Retinal pigment epithelial cell (primary cell): ENCODE results near the gene APP.

Experiments
- DNase-seq: peaks from one replicate; pipeline ENCODE4 v3.0.0-alpha.2; 2010; ENCODE audit warnings: low read depth
- H3K4me3 ChIP-seq: 2 replicates; pipeline ENCODE4 v1.5.1; 2011; ENCODE audit warnings: mild to moderate bottlenecking, low read length, control low read depth, moderate library complexity
- TF ChIP-seq, protein P1 (sequence below): conservative IDR thresholded peaks from 2 replicates; pipeline ENCODE4 v1.5.1; 2011; ENCODE audit warnings: low read depth, low read length, control low read depth, inconsistent platforms

APP gene

GRCh38 chr21:25986928-25987327 is 183.6 kb downstream of the APP start:
- DNase-seq: no peak
- TF ChIP-seq, protein P1, sequence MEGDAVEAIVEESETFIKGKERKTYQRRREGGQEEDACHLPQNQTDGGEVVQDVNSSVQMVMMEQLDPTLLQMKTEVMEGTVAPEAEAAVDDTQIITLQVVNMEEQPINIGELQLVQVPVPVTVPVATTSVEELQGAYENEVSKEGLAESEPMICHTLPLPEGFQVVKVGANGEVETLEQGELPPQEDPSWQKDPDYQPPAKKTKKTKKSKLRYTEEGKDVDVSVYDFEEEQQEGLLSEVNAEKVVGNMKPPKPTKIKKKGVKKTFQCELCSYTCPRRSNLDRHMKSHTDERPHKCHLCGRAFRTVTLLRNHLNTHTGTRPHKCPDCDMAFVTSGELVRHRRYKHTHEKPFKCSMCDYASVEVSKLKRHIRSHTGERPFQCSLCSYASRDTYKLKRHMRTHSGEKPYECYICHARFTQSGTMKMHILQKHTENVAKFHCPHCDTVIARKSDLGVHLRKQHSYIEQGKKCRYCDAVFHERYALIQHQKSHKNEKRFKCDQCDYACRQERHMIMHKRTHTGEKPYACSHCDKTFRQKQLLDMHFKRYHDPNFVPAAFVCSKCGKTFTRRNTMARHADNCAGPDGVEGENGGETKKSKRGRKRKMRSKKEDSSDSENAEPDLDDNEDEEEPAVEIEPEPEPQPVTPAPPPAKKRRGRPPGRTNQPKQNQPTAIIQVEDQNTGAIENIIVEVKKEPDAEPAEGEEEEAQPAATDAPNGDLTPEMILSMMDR: no peak
- no peak overlapping the region for H3K4me3 ChIP-seq

DNA sequence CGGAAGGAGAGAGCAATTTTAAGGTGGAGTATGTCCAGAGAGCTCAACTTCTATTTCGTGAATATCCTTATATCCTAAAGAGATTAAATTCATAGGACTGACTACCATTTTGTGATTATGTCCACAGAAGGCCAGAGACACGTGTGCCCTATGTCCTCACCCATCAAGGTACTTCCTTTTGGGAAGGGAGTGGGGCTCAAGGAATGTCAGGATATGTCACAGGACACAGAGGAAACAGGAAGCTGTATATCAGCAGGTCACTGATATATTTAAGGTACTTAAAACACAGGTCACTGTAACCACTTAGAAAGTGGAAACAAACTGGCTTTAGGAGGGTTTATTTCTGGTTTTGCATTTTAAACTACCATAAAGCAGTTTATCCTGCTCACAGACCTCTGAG is 184.6 kb downstream of the APP start:
- TF ChIP-seq, protein P1: no peak
- no peak for DNase-seq
- no peak overlapping the region for H3K4me3 ChIP-seq

DNA sequence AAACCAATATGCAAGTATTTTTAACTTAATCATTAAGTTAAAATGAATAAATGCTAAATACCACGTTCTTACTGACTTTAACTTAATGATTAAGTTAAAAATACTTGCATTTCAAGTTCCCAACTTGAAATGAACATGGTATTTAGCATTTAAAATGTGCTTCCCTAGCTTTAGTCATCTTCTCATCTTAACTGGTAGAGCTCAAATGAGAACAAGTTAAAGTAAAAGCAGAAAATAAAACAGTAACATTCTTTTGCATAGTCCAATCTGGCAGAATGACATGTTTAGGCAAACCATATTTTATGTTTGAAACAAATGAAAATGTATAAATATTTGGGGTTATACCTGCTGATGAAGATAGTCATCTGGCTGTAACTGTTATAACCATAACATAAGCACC is 186.0 kb downstream of the APP start:
- TF ChIP-seq, protein P1: no peak
- H3K4me3 ChIP-seq: no peak overlapping the region
- DNase-seq: no peak

GRCh38 chr21:25983745-25984144 is 186.8 kb downstream of the APP start:
- peak; percentile 62 for DNase-seq
- TF ChIP-seq, protein P1: no peak
- peak overlapping the region; percentile 2 for H3K4me3 ChIP-seq

DNA sequence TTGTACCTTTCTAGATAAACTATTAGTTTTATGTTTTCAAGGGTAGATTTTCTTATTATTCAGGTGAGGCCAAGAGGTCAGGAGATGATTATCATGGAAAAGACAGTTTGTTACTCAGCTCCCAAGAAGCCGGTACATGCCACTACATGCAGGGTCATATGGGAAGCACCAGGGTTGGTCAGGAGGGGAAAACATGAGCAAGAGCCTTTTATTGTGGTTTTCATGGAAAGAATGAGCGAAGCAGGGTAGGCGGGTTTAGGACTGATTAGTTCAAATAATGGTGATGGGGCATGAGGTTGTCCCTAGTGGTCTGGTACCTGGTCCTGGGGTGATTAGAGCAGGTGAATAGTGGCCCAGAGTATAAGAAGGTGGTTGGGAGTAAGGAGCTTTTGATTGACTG is 189.9 kb downstream of the APP start:
- TF ChIP-seq, protein P1: no peak
- no peak overlapping the region for H3K4me3 ChIP-seq
- no peak for DNase-seq

GRCh38 chr21:25979845-25980616 is 190.5 kb downstream of the APP start:
- H3K4me3 ChIP-seq: no peak overlapping the region
- no peak for DNase-seq
- TF ChIP-seq, protein P1: no peak

GRCh38 chr21:25977068-25977611 is 193.4 kb downstream of the APP start:
- TF ChIP-seq, protein P1: no peak
- H3K4me3 ChIP-seq: no peak overlapping the region
- DNase-seq: no peak
